Ovary (tissue), 3 donors: Measurements from ENCODE around the gene ENTPD1.

Source experiments
- EP300 ChIP-seq: sonication (generic); formaldehyde crosslinking; IDR thresholded peaks from one replicate; pipeline ENCODE4 v1.6.1; 2017; ENCODE audit warnings: antibody characterized with exemption
- POLR2A ChIP-seq: fragments of 450-650 bp; IDR thresholded peaks from one replicate; pipeline ENCODE4 v1.6.1; 2017; ENCODE audit warnings: antibody characterized with exemption, mild to moderate bottlenecking, moderate library complexity
- TF ChIP-seq, protein P1 (sequence below), 3 donors: fragments of 450-650 bp in 2 of 3; fragments of 200-600 bp in 1 of 3; IDR thresholded peaks; one replicate each; pipeline versions ENCODE4 v1.5.1 to v1.8.0; 2016 to 2022; ENCODE audit warnings: antibody characterized with exemption in 3 of 3, mild to moderate bottlenecking in 1 of 3
- donor health status: DM: no; HTN: no; CAD: no.

GRCh38 chr10:95830044-95830443 lies 74.1 kb downstream of the ENTPD1 start:
- TF ChIP-seq, protein P1, sequence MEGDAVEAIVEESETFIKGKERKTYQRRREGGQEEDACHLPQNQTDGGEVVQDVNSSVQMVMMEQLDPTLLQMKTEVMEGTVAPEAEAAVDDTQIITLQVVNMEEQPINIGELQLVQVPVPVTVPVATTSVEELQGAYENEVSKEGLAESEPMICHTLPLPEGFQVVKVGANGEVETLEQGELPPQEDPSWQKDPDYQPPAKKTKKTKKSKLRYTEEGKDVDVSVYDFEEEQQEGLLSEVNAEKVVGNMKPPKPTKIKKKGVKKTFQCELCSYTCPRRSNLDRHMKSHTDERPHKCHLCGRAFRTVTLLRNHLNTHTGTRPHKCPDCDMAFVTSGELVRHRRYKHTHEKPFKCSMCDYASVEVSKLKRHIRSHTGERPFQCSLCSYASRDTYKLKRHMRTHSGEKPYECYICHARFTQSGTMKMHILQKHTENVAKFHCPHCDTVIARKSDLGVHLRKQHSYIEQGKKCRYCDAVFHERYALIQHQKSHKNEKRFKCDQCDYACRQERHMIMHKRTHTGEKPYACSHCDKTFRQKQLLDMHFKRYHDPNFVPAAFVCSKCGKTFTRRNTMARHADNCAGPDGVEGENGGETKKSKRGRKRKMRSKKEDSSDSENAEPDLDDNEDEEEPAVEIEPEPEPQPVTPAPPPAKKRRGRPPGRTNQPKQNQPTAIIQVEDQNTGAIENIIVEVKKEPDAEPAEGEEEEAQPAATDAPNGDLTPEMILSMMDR (IDR thresholded peaks at IDR 0.05): no peak
- TF ChIP-seq EP300 (no peak), POLR2A (no peak)
